Measurements from ENCODE around the gene MAST4. TPM values are rescaled to one million over a fixed set of nuclear protein-coding genes. Genes with fewer than 3 reads are reported as not detected.

MAST4 gene
- total RNA-seq, 4 donors from 2014 or later = 55.3 to 148 (median 110) TPM

GRCh38 chr5:66660396-66660795 is 64.2 kb downstream of the MAST4 start:
- H3K27me3 ChIP-seq = no peaks in the 10 kb centered on the region
- no peaks in the 10 kb centered on the region for H3K9me3 ChIP-seq
- 58 to 85% methylated on average over 1 of the region's 1 CpG for WGBS, 2 donors
- DNase-seq = no peak
- H3K27ac ChIP-seq = no peak overlapping the region
- no peak overlapping the region for H3K4me3 ChIP-seq
- TF ChIP-seq CTCF (IDR thresholded peaks at IDR 0.05) (no peak), POLR2A (IDR thresholded peaks at IDR 0.05) (no peak)
- no peaks in the 10 kb centered on the region for H3K4me1 ChIP-seq
- H3K36me3 ChIP-seq = no peaks in the 10 kb centered on the region
- intact Hi-C loops (cut with DNase I) = no loop called here

- WGBS, 2 donors = 81 to 87% methylated on average over 3 of the region's 3 CpGs
Measured at GRCh38 chr5:66661149-66661548, 65.0 kb downstream of the MAST4 start.

GRCh38 chr5:66666778-66667177 is 70.6 kb downstream of the MAST4 start:
- H3K9me3 ChIP-seq = no peaks in the 10 kb centered on the region
- DNase-seq = no peak
- no peak overlapping the region for H3K27ac ChIP-seq
- no peak for TF ChIP-seq CTCF (IDR thresholded peaks at IDR 0.05)
- no peak for TF ChIP-seq POLR2A (IDR thresholded peaks at IDR 0.05)
- WGBS, 2 donors = 77 to 83% methylated on average over 3 of the region's 3 CpGs
- H3K36me3 ChIP-seq = no peaks in the 10 kb centered on the region
- H3K4me3 ChIP-seq = no peak overlapping the region
- H3K27me3 ChIP-seq = no peaks in the 10 kb centered on the region
- intact Hi-C loops (cut with DNase I) = no loop called here
- H3K4me1 ChIP-seq = peaks cover 0 to 4% (median 0%) of the 10 kb centered on the region in 3 donors

More at GRCh38 chr5:66661149-66661548, 65.0 kb downstream of the MAST4 start:
- DNase-seq = no peak
- no peaks in the 10 kb centered on the region for H3K9me3 ChIP-seq
- H3K4me3 ChIP-seq = no peak overlapping the region
- H3K27ac ChIP-seq = no peak overlapping the region
- H3K27me3 ChIP-seq = no peaks in the 10 kb centered on the region
- H3K36me3 ChIP-seq = no peaks in the 10 kb centered on the region
- no peaks in the 10 kb centered on the region for H3K4me1 ChIP-seq
- intact Hi-C loops (cut with DNase I) = no loop called here
- TF ChIP-seq POLR2A (IDR thresholded peaks at IDR 0.05) (no peak), CTCF (IDR thresholded peaks at IDR 0.05) (no peak)

GRCh38 chr5:66669086-66669861 is 73.1 kb downstream of the MAST4 start:
- no peak for TF ChIP-seq CTCF (IDR thresholded peaks at IDR 0.05)
- TF ChIP-seq POLR2A (IDR thresholded peaks at IDR 0.05) = no peak
- H3K4me1 ChIP-seq = peaks cover 0 to 4% (median 0%) of the 10 kb centered on the region in 3 donors
- no peaks in the 10 kb centered on the region for H3K27me3 ChIP-seq
- WGBS, 2 donors = 72 to 91% methylated on average over 5 of the region's 5 CpGs
- no peak for DNase-seq
- H3K4me3 ChIP-seq = no peak overlapping the region
- intact Hi-C loops (cut with DNase I) = no loop called here
- no peak overlapping the region for H3K27ac ChIP-seq
- H3K9me3 ChIP-seq = no peaks in the 10 kb centered on the region
- H3K36me3 ChIP-seq = no peaks in the 10 kb centered on the region

- WGBS, 2 donors = 62 to 63% methylated on average over 3 of the region's 3 CpGs
Measured at GRCh38 chr5:66669862-66670195, 73.6 kb downstream of the MAST4 start.

More at GRCh38 chr5:66669862-66670195, 73.6 kb downstream of the MAST4 start:
- H3K36me3 ChIP-seq = no peaks in the 10 kb centered on the region
- peaks cover 0 to 4% (median 0%) of the 10 kb centered on the region in 3 donors for H3K4me1 ChIP-seq
- no peak for DNase-seq
- no peaks in the 10 kb centered on the region for H3K27me3 ChIP-seq
- H3K27ac ChIP-seq = no peak overlapping the region
- no peaks in the 10 kb centered on the region for H3K9me3 ChIP-seq
- H3K4me3 ChIP-seq = no peak overlapping the region
- TF ChIP-seq POLR2A (IDR thresholded peaks at IDR 0.05) = no peak
- TF ChIP-seq CTCF (IDR thresholded peaks at IDR 0.05) = no peak
- intact Hi-C loops (cut with DNase I) = no loop called here

Data from esophagus squamous epithelium (tissue), 5 donors.